A549 (cell line): ENCODE data around the gene CD300H. TPM values are rescaled to one million over a fixed set of nuclear protein-coding genes. Genes with fewer than 3 reads are reported as not detected.
A peak's percentile ranks its signal among the peaks of the same experiment; 100 is the strongest.

Experiments
- CHD4 ChIP-seq: fragments of 200-600 bp; sonication (generic); IDR thresholded peaks from 2 replicates; pipeline ENCODE4 v1.6.1; 2016; ENCODE audit warnings: antibody characterized with exemption, mild to moderate bottlenecking, borderline replicate concordance
- CTCF ChIP-seq: fragments of >200 bp; sonication (Bioruptor Twin); formaldehyde crosslinking; IDR thresholded peaks from 3 replicates; pipeline ENCODE4 v1.5.1; 2016
- EHMT2 ChIP-seq: fragments of 200-600 bp; sonication (generic); IDR thresholded peaks from 2 replicates; pipeline ENCODE4 v1.6.1; 2016; ENCODE audit warnings: antibody characterized with exemption, low read depth, mild to moderate bottlenecking, moderate library complexity
- EP300 ChIP-seq, 2 experiments: fragments of >200 bp; sonication (Bioruptor Twin); formaldehyde crosslinking; IDR thresholded peaks; 2 replicates in 1 of 2; 3 replicates in 1 of 2; pipeline ENCODE4 v1.6.1; 2016 to 2017
- FOSB ChIP-seq: fragments of 250-450 bp; sonication (Bioruptor Pico); IDR thresholded peaks from 2 replicates; pipeline ENCODE4 v1.5.0; 2020; ENCODE audit warnings: mild to moderate bottlenecking, moderate library complexity
- HEYL ChIP-seq: fragments of 250-450 bp; sonication (Bioruptor Pico); IDR thresholded peaks from 2 replicates; pipeline ENCODE4 v1.8.0; 2021; ENCODE audit warnings: mild to moderate bottlenecking, moderate library complexity
- JUN ChIP-seq, 2 experiments: fragments of >200 bp; sonication (Bioruptor Twin); formaldehyde crosslinking; IDR thresholded peaks; 2 replicates in 1 of 2; 3 replicates in 1 of 2; pipeline ENCODE4 v1.6.1; 2016 to 2017
- JUNB ChIP-seq: fragments of >200 bp; sonication (Bioruptor Twin); formaldehyde crosslinking; IDR thresholded peaks from 2 replicates; pipeline ENCODE4 v1.6.1; 2016
- KDM5A ChIP-seq: fragments of 200-600 bp; sonication (generic); IDR thresholded peaks from 2 replicates; pipeline ENCODE4 v1.6.1; 2016; ENCODE audit warnings: antibody characterized with exemption, mild to moderate bottlenecking
- MYC ChIP-seq: IDR thresholded peaks from 2 replicates; pipeline ENCODE4 v1.6.1; 2012; ENCODE audit warnings: mild to moderate bottlenecking, inconsistent platforms, low read length, improper control_type of control experiment, borderline replicate concordance
- NPAS2 ChIP-seq: fragments of 250-450 bp; sonication (Bioruptor Pico); IDR thresholded peaks from 2 replicates; pipeline ENCODE4 v1.8.0; 2022; ENCODE audit warnings: mild to moderate bottlenecking, moderate library complexity, borderline replicate concordance
- PHF8 ChIP-seq: fragments of 200-600 bp; sonication (generic); IDR thresholded peaks from 2 replicates; pipeline ENCODE4 v1.6.1; 2016; ENCODE audit warnings: low read depth, mild to moderate bottlenecking, antibody characterized with exemption, moderate library complexity, borderline replicate concordance
- POLR2AphosphoS2 ChIP-seq: conservative IDR thresholded peaks from 2 replicates; pipeline ENCODE4 v1.6.1; 2012; ENCODE audit warnings: low read length, improper control_type of control experiment, inconsistent platforms
- RCOR1 ChIP-seq: fragments of 150-350 bp; IDR thresholded peaks from 2 replicates; pipeline ENCODE4 v1.6.1; 2014; ENCODE audit warnings: antibody characterized with exemption, low read length, low read depth
- TP53 ChIP-seq: fragments of 250-450 bp; sonication (Bioruptor Pico); IDR thresholded peaks from 2 replicates; pipeline ENCODE4 v1.5.0; 2021; ENCODE audit warnings: mild to moderate bottlenecking, moderate library complexity
- ZFP36 ChIP-seq: fragments of 450-650 bp; IDR thresholded peaks from 2 replicates; pipeline ENCODE4 v1.6.1; 2014; ENCODE audit warnings: borderline replicate concordance; ENCODE audit not compliant: partially characterized antibody
- polyA plus RNA-seq, 4 experiments: library from polyadenylated mRNA; depleted of rRNA in 3 of 4; stranded (reverse); fragments of >200 nt; fragmentation: RNase III in 1 of 4; extraction: RNeasy Plus Mini Kit Qiagen cat#74134 plus additional on column Dnase treatment in 1 of 4; gene quantifications; 2 replicates in 3 of 4; 3 replicates in 1 of 4; pipeline ENCODE4 v1.2.3, GENCODE V29; 2011 to 2017
- TF ChIP-seq, protein P1 (sequence below): fragments of 250-450 bp; sonication (Bioruptor Pico); IDR thresholded peaks from 2 replicates; pipeline ENCODE4 v1.5.0; 2020; ENCODE audit warnings: low read depth, mild to moderate bottlenecking, moderate library complexity
- TF ChIP-seq, protein P2 (sequence below): fragments of 200-600 bp; sonication (generic); IDR thresholded peaks from 2 replicates; pipeline ENCODE4 v1.6.1; 2016; ENCODE audit warnings: antibody characterized with exemption, mild to moderate bottlenecking, moderate library complexity

CD300H gene
- polyA plus RNA-seq, 2 of the 4 experiments (the other 2 are of a cell fraction): 0.50 TPM; not detected in 1

DNA sequence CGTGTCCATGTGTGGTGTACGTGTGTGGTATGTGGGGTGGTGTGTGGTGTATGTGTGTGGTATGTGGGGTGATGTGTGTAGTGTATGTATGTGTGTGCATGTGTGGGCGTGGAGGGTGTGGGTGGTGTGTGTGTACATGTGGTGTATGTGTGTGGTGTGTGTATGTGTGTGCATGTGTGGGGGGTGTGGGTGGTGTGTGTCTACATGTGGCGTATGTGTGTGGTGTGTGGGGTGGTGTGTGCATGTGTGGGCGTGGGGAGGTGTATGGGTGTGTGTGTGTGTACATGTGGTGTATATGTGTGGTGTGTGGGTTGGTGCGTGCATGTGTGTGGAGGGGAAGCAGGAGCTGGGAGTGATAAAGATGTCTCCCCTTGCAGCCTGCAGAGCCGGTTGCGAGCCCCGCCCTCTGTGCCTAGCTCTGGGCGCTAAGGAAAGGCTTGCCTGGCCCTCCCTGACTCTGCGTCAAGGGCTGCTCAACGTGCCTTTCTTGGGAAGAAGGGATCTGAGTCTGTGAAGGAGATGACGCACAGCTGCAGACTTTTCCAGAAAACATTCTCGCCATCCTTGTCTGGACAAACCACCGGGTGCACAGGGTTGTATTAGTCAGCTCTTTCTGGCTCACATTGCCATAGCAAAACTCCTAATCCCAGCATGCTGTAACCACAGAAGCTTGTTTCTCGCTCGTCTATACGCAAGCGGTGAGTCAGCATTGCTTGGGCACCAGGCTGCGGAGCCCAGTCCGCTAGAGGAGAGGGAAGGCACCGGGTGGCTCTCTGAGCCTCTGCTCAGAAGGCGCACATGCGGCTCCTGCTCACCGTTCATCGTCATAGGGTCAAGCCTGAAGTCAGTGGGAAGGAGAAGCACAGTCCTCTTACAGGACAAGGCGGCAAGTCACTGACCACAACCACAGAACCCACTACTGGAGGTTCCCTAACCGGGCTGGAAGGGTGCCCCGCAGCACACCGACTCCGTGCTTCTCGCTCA is 2.0 kb upstream of the CD300H start (continued):
- TF ChIP-seq CTCF (no peak), PHF8 (no peak), FOSB (no peak), EP300 (IDR thresholded peaks at IDR 0.05) (peak in 1 of 2 experiments; percentile 74; a peak in 1 of 5 replicates), HEYL (CRISPR knock-in tag) (no peak), MYC (no peak), TP53 (CRISPR knock-in tag) (no peak), RCOR1 (no peak), KDM5A (no peak), EHMT2 (no peak), NPAS2 (CRISPR knock-in tag) (no peak), JUN (IDR thresholded peaks at IDR 0.05) (peak in 1 of 2 experiments; percentile 77; a peak in 3 of 5 replicates), ZFP36 (no peak), CHD4 (no peak), JUNB (peak; percentile 54; the same call in 1 of the 2 replicates), POLR2AphosphoS2 (no peak)
- TF ChIP-seq, protein P1, sequence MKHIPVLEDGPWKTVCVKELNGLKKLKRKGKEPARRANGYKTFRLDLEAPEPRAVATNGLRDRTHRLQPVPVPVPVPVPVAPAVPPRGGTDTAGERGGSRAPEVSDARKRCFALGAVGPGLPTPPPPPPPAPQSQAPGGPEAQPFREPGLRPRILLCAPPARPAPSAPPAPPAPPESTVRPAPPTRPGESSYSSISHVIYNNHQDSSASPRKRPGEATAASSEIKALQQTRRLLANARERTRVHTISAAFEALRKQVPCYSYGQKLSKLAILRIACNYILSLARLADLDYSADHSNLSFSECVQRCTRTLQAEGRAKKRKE (CRISPR knock-in tag): 0 out of 2 replicates have a peak, but pooled peaks have one; percentile 32
- TF ChIP-seq, protein P2, sequence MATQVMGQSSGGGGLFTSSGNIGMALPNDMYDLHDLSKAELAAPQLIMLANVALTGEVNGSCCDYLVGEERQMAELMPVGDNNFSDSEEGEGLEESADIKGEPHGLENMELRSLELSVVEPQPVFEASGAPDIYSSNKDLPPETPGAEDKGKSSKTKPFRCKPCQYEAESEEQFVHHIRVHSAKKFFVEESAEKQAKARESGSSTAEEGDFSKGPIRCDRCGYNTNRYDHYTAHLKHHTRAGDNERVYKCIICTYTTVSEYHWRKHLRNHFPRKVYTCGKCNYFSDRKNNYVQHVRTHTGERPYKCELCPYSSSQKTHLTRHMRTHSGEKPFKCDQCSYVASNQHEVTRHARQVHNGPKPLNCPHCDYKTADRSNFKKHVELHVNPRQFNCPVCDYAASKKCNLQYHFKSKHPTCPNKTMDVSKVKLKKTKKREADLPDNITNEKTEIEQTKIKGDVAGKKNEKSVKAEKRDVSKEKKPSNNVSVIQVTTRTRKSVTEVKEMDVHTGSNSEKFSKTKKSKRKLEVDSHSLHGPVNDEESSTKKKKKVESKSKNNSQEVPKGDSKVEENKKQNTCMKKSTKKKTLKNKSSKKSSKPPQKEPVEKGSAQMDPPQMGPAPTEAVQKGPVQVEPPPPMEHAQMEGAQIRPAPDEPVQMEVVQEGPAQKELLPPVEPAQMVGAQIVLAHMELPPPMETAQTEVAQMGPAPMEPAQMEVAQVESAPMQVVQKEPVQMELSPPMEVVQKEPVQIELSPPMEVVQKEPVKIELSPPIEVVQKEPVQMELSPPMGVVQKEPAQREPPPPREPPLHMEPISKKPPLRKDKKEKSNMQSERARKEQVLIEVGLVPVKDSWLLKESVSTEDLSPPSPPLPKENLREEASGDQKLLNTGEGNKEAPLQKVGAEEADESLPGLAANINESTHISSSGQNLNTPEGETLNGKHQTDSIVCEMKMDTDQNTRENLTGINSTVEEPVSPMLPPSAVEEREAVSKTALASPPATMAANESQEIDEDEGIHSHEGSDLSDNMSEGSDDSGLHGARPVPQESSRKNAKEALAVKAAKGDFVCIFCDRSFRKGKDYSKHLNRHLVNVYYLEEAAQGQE: no peak
